Type B pancreatic cell (in vitro differentiated cells): ENCODE data around the gene CD83. TPM values are rescaled to one million over a fixed set of nuclear protein-coding genes. Genes with fewer than 3 reads are reported as not detected.

Experiments
- DNase-seq: peaks from one replicate; pipeline ENCODE4 v3.0.0; 2021; ENCODE audit warnings: mixed read lengths; ENCODE audit not compliant: unreplicated experiment; ENCODE audit errors: extremely low spot score
- H3K27ac Mint-ChIP-seq: 2 replicates; pipeline ENCODE4 v1.8.0; 2021; ENCODE audit warnings: mild to moderate bottlenecking, mixed read lengths
- H3K27me3 Mint-ChIP-seq: 2 replicates; pipeline ENCODE4 v1.8.0; 2021; ENCODE audit warnings: mixed read lengths
- H3K36me3 Mint-ChIP-seq: 2 replicates; pipeline ENCODE4 v1.8.0; 2021; ENCODE audit warnings: mixed read lengths
- H3K4me1 Mint-ChIP-seq: one replicate; pipeline ENCODE4 v1.8.0; 2021; ENCODE audit warnings: mixed read lengths; ENCODE audit not compliant: unreplicated experiment
- H3K4me3 Mint-ChIP-seq: 2 replicates; pipeline ENCODE4 v1.8.0; 2021; ENCODE audit warnings: mild to moderate bottlenecking, mixed read lengths
- H3K9me3 Mint-ChIP-seq: 2 replicates; pipeline ENCODE4 v1.8.0; 2021; ENCODE audit warnings: mixed read lengths
- CTCF ChIP-seq: fragments of 200-600 bp; sonication (generic); conservative IDR thresholded peaks from 2 replicates; pipeline ENCODE4 v1.5.0; 2021; ENCODE audit warnings: antibody characterized with exemption, mild to moderate bottlenecking
- total RNA-seq: library from RNA; stranded (reverse); gene quantifications from 2 replicates; pipeline ENCODE4 v1.2.1, GENCODE V29; 2021; ENCODE audit warnings: low replicate concordance

CD83 gene
- total RNA-seq, 1 donor from 2014 or later = 7.7 TPM

GRCh38 chr6:14100966-14101365 lies 16.6 kb upstream of the CD83 start:
- Mint-ChIP-seq H3K27me3 (peaks cover 19% of the 10 kb centered on the region), H3K27ac (no peak overlapping the region), H3K4me1 (no peaks in the 10 kb centered on the region), H3K9me3 (no peaks in the 10 kb centered on the region), H3K4me3 (no peak overlapping the region), H3K36me3 (no peaks in the 10 kb centered on the region)
- no peak for DNase-seq
- TF ChIP-seq CTCF = no peak

GRCh38 chr6:14102383-14102782 lies 15.2 kb upstream of the CD83 start:
- no peak overlapping the region for H3K4me3 Mint-ChIP-seq
- H3K36me3 Mint-ChIP-seq = no peaks in the 10 kb centered on the region
- H3K9me3 Mint-ChIP-seq = peaks cover 4% of the 10 kb centered on the region
- no peak overlapping the region for H3K27ac Mint-ChIP-seq
- H3K4me1 Mint-ChIP-seq = no peaks in the 10 kb centered on the region
- H3K27me3 Mint-ChIP-seq = peaks cover 19% of the 10 kb centered on the region
- DNase-seq = no peak
- TF ChIP-seq CTCF = no peak

- H3K36me3 Mint-ChIP-seq = no peaks in the 10 kb centered on the region
- H3K27me3 Mint-ChIP-seq = peaks cover 20% of the 10 kb centered on the region
- peaks cover 4% of the 10 kb centered on the region for H3K9me3 Mint-ChIP-seq
- H3K27ac Mint-ChIP-seq = no peak overlapping the region
- no peaks in the 10 kb centered on the region for H3K4me1 Mint-ChIP-seq
- DNase-seq = no peak
- TF ChIP-seq CTCF = no peak
- H3K4me3 Mint-ChIP-seq = no peak overlapping the region
Observed at GRCh38 chr6:14105547-14105946, 12.0 kb upstream of the CD83 start.

GRCh38 chr6:14107000-14107399 lies 10.6 kb upstream of the CD83 start:
- Mint-ChIP-seq H3K36me3 (no peaks in the 10 kb centered on the region), H3K9me3 (peaks cover 4% of the 10 kb centered on the region), H3K27me3 (peaks cover 19% of the 10 kb centered on the region), H3K4me1 (no peaks in the 10 kb centered on the region), H3K4me3 (no peak overlapping the region), H3K27ac (no peak overlapping the region)
- no peak for TF ChIP-seq CTCF
- DNase-seq = no peak

GRCh38 chr6:14107711-14108494 lies 9.7 kb upstream of the CD83 start:
- Mint-ChIP-seq H3K27me3 (peaks cover 19% of the 10 kb centered on the region), H3K4me1 (no peaks in the 10 kb centered on the region)
- DNase-seq = no peak

More at GRCh38 chr6:14107711-14108494, 9.7 kb upstream of the CD83 start:
- no peak for TF ChIP-seq CTCF
- Mint-ChIP-seq H3K9me3 (peaks cover 4% of the 10 kb centered on the region), H3K27ac (no peak overlapping the region), H3K36me3 (no peaks in the 10 kb centered on the region), H3K4me3 (no peak overlapping the region)
